GM23338 (cell line): ENCODE data around the gene SLC66A2. TPM values are rescaled to one million over a fixed set of nuclear protein-coding genes. Genes with fewer than 3 reads are reported as not detected.

Source experiments
- ATAC-seq: fragments of 200-7000 bp; cut with Tn5 transposase; 3 replicates; pipeline ENCODE4 v1.9.1; 2020
- DNase-seq: peaks from one replicate; pipeline ENCODE4 v3.0.0-alpha.2; 2015; ENCODE audit warnings: low spot score
- H2AFZ ChIP-seq: fragments of 200-600 bp; sonication (generic); 2 replicates; pipeline ENCODE4 v1.8.0; 2016; ENCODE audit warnings: antibody characterized with exemption, mild to moderate bottlenecking, moderate library complexity
- H3F3A ChIP-seq: fragments of 200-600 bp; sonication (generic); replicated peaks from 2 replicates; pipeline ENCODE4 v1.8.0; 2017; ENCODE audit warnings: antibody characterized with exemption, mixed run types, low read depth
- H3K27ac ChIP-seq: fragments of 200-600 bp; sonication (generic); 2 replicates; pipeline ENCODE4 v1.6.1; 2016; ENCODE audit warnings: low read depth
- H3K27me3 ChIP-seq: fragments of 200-600 bp; sonication (generic); 2 replicates; pipeline ENCODE4 v1.8.0; 2016; ENCODE audit warnings: mild to moderate bottlenecking, mixed run types, moderate library complexity; ENCODE audit not compliant: insufficient read depth
- H3K36me3 ChIP-seq: fragments of 200-600 bp; sonication (generic); 2 replicates; pipeline ENCODE4 v1.8.0; 2016; ENCODE audit warnings: mild to moderate bottlenecking; ENCODE audit not compliant: insufficient read depth
- H3K4me1 ChIP-seq: fragments of 200-600 bp; sonication (generic); 2 replicates; pipeline ENCODE4 v1.8.0; 2016; ENCODE audit warnings: mild to moderate bottlenecking, moderate library complexity; ENCODE audit not compliant: insufficient read depth
- H3K4me2 ChIP-seq: fragments of 200-600 bp; sonication (generic); 2 replicates; pipeline ENCODE4 v1.7.1; 2017; ENCODE audit warnings: mixed run types
- H3K4me3 ChIP-seq: fragments of 200-600 bp; sonication (generic); 2 replicates; pipeline ENCODE4 v1.6.1; 2016; ENCODE audit warnings: mixed run types
- H3K79me2 ChIP-seq: fragments of 200-600 bp; sonication (generic); replicated peaks from 2 replicates; pipeline ENCODE4 v1.8.0; 2017; ENCODE audit warnings: mild to moderate bottlenecking; ENCODE audit not compliant: insufficient read depth
- H3K9me2 ChIP-seq: fragments of 200-600 bp; sonication (generic); 2 replicates; pipeline ENCODE4 v1.8.0; 2017; ENCODE audit not compliant: insufficient read depth
- H4K20me1 ChIP-seq: fragments of 200-600 bp; sonication (generic); replicated peaks from 2 replicates; pipeline ENCODE4 v1.8.0; 2017; ENCODE audit warnings: mild to moderate bottlenecking; ENCODE audit not compliant: insufficient read depth
- H3K27ac Mint-ChIP-seq: 2 replicates; pipeline ENCODE4 v1.8.0; 2020; ENCODE audit warnings: inconsistent platforms, mild to moderate bottlenecking, moderate library complexity, mixed read lengths
- H3K27me3 Mint-ChIP-seq: 3 replicates; pipeline ENCODE4 v1.8.0; 2022; ENCODE audit warnings: low read depth, mild to moderate bottlenecking, moderate library complexity, mixed read lengths, inconsistent platforms; ENCODE audit not compliant: insufficient read depth, poor library complexity
- H3K36me3 Mint-ChIP-seq: 3 replicates; pipeline ENCODE4 v1.8.0; 2021; ENCODE audit warnings: low read depth, mild to moderate bottlenecking, inconsistent platforms, moderate library complexity, mixed read lengths
- H3K4me1 Mint-ChIP-seq: 3 replicates; pipeline ENCODE4 v1.8.0; 2020; ENCODE audit warnings: mild to moderate bottlenecking, inconsistent platforms, mixed read lengths
- H3K4me3 Mint-ChIP-seq: 3 replicates; pipeline ENCODE4 v1.8.0; 2021; ENCODE audit warnings: moderate library complexity, mild to moderate bottlenecking, inconsistent platforms, mixed read lengths
- H3K9me3 Mint-ChIP-seq: 3 replicates; pipeline ENCODE4 v1.8.0; 2020; ENCODE audit warnings: moderate library complexity, mild to moderate bottlenecking, inconsistent platforms, mixed read lengths
- ETS1 ChIP-seq: IDR thresholded peaks from 2 replicates; pipeline ENCODE4 v1.6.1; 2016; ENCODE audit warnings: antibody characterized with exemption
- EZH2 ChIP-seq: fragments of 200-600 bp; sonication (generic); IDR thresholded peaks from one replicate; pipeline ENCODE4 v1.8.0; 2017; ENCODE audit warnings: antibody characterized with exemption, mild to moderate bottlenecking, low read depth; ENCODE audit not compliant: unreplicated experiment
- EZH2phosphoT487 ChIP-seq: fragments of 200-600 bp; sonication (generic); IDR thresholded peaks from one replicate; pipeline ENCODE4 v1.8.1; 2018; ENCODE audit warnings: antibody characterized with exemption; ENCODE audit not compliant: unreplicated experiment
- STAT1 ChIP-seq: IDR thresholded peaks from one replicate; pipeline ENCODE4 v1.6.1; 2016; ENCODE audit warnings: antibody characterized with exemption; ENCODE audit not compliant: unreplicated experiment
- ZNF114 ChIP-seq: fragments of 250-450 bp; sonication (Bioruptor Pico); IDR thresholded peaks from 2 replicates; pipeline ENCODE4 v1.5.0; 2020; ENCODE audit warnings: mild to moderate bottlenecking, moderate library complexity
- polyA plus RNA-seq: library from polyadenylated mRNA; unstranded; fragments of >200 nt; fragmentation: Nextera tagmentation; extraction: Ambion mirVana; gene quantifications from 2 replicates; pipeline ENCODE4 v1.2.1, GENCODE V29; 2016
- total RNA-seq: library from RNA; depleted of rRNA; stranded (reverse); fragments of >200 nt; shearing (Covaris generic); gene quantifications from 2 replicates; pipeline ENCODE4 v1.2.3, GENCODE V29; 2014

Gene SLC66A2
- total and polyA plus RNA-seq, 2 experiments from 2014 or later = 4.0 to 18.1 TPM

- TF ChIP-seq ETS1 = no peak
Observed at GRCh38 chr18:79952456-79952995, 1.1 kb upstream of the SLC66A2 start (continued).

- peak; percentile 46 for ATAC-seq
- no peak overlapping the region for H3K27ac Mint-ChIP-seq
Observed at GRCh38 chr18:79950515-79951341, 725 bp downstream of the SLC66A2 start.

GRCh38 chr18:79949697-79950487 lies 1.6 kb downstream of the SLC66A2 start:
- H3K79me2 ChIP-seq = no peaks in the 10 kb centered on the region
- no peaks in the 10 kb centered on the region; the same call in 2 of the 3 replicates for H3K9me3 Mint-ChIP-seq
- H3K9me2 ChIP-seq = no peaks in the 10 kb centered on the region
- H3K4me3 ChIP-seq = peak overlapping the region; percentile 66; the same call in 1 of the 2 replicates
- H3K4me1 ChIP-seq = peaks cover 8% of the 10 kb centered on the region; the same call in 1 of the 2 replicates
- peaks cover 41% of the 10 kb centered on the region for H3K27me3 Mint-ChIP-seq
- 0 out of 2 replicates have a peak, but pooled peaks cover 2% of the 10 kb centered on the region for H3F3A ChIP-seq
- no peak overlapping the region for H2AFZ ChIP-seq
- H3K4me3 Mint-ChIP-seq = peak overlapping the region; percentile 74
- H3K27ac ChIP-seq = no peak overlapping the region
- no peak overlapping the region for H3K27ac Mint-ChIP-seq
- no peak for DNase-seq
- no peak for TF ChIP-seq EZH2phosphoT487
- no peak for TF ChIP-seq EZH2
- peaks cover 50% of the 10 kb centered on the region for H3K27me3 ChIP-seq
- ATAC-seq = no peak
- peak overlapping the region; percentile 83 for H3K4me2 ChIP-seq
- no peaks in the 10 kb centered on the region for H3K36me3 ChIP-seq
- peaks cover 11% of the 10 kb centered on the region; the same call in 1 of the 2 replicates for H4K20me1 ChIP-seq
- no peaks in the 10 kb centered on the region; the same call in 2 of the 3 replicates for H3K36me3 Mint-ChIP-seq
- H3K4me1 Mint-ChIP-seq = peaks cover 17% of the 10 kb centered on the region; the same call in 2 of the 3 replicates

More at GRCh38 chr18:79950515-79951341, 725 bp downstream of the SLC66A2 start:
- no peak overlapping the region for H3K27ac ChIP-seq
- peak; percentile 63 for DNase-seq
- H3K79me2 ChIP-seq = no peaks in the 10 kb centered on the region
- H3K27me3 ChIP-seq = peaks cover 58% of the 10 kb centered on the region
- H3K9me2 ChIP-seq = no peaks in the 10 kb centered on the region
- 0 out of 2 replicates have a peak overlapping the region, but pooled peaks have one; percentile 23 for H2AFZ ChIP-seq
- H3K4me2 ChIP-seq = peak overlapping the region; percentile 83
- no peaks in the 10 kb centered on the region; the same call in 2 of the 3 replicates for H3K36me3 Mint-ChIP-seq
- H3K36me3 ChIP-seq = no peaks in the 10 kb centered on the region
- H3K4me3 ChIP-seq = peak overlapping the region; percentile 66
- H3K4me3 Mint-ChIP-seq = peak overlapping the region; percentile 74
- peaks cover 8% of the 10 kb centered on the region; the same call in 1 of the 2 replicates for H3K4me1 ChIP-seq
- H3F3A ChIP-seq = 0 out of 2 replicates have a peak, but pooled peaks cover 2% of the 10 kb centered on the region
- peaks cover 46% of the 10 kb centered on the region for H3K27me3 Mint-ChIP-seq
- no peaks in the 10 kb centered on the region; the same call in 2 of the 3 replicates for H3K9me3 Mint-ChIP-seq
- peaks cover 11% of the 10 kb centered on the region; the same call in 1 of the 2 replicates for H4K20me1 ChIP-seq
- H3K4me1 Mint-ChIP-seq = peaks cover 17% of the 10 kb centered on the region
- no peak for TF ChIP-seq ZNF114 (CRISPR knock-in tag)
- no peak for TF ChIP-seq STAT1
- TF ChIP-seq EZH2 = peak; percentile 37
